H1 (cell line): ENCODE results near the gene DIAPH2. TPM values are rescaled to one million over a fixed set of nuclear protein-coding genes. Genes with fewer than 3 reads are reported as not detected.

ENCODE experiments used
- CTCF ChIA-PET: fragments of 300-600 bp; sonication (Branson Sonifier 250); formaldehyde crosslinking; loops from one replicate; lab custom pipeline; 2021; ENCODE audit not compliant: partially characterized antibody; lab: Charles Lee
- POLR2A ChIA-PET: fragments of 300-600 bp; sonication (Branson Sonifier 250); formaldehyde crosslinking; loops from one replicate; lab custom pipeline; 2021; ENCODE audit warnings: inconsistent platforms; ENCODE audit not compliant: partially characterized antibody; lab: Charles Lee
- DNase-seq, 2 experiments: peaks; one replicate each; pipeline versions ENCODE4 v3.0.0 to v3.0.0-alpha.2; 2010 to 2022; ENCODE audit warnings: low spot score in 2 of 2, low read depth in 1 of 2, mixed read lengths in 1 of 2
- FAIRE-seq: peaks from 2 replicates; lab custom pipeline; 2011; peaks lifted over from hg19 to GRCh38; lab: Jason Lieb, UNC
- H2AFZ ChIP-seq: 2 replicates; pipeline ENCODE4 v1.8.1; 2012; ENCODE audit warnings: low read length, inconsistent platforms
- H2AK5ac ChIP-seq: 2 replicates; pipeline ENCODE4 v1.6.1; 2013; ENCODE audit warnings: low read depth, low read length
- H2BK120ac ChIP-seq: replicated peaks from 2 replicates; pipeline ENCODE3; 2013; ENCODE audit warnings: low read depth, low read length, inconsistent platforms
- H2BK12ac ChIP-seq: 2 replicates; pipeline ENCODE4 v1.6.1; 2013; ENCODE audit warnings: low read depth, low read length
- H2BK15ac ChIP-seq: 2 replicates; pipeline ENCODE4 v1.6.1; 2013; ENCODE audit warnings: low read length
- H2BK20ac ChIP-seq: 2 replicates; pipeline ENCODE4 v1.6.1; 2013; ENCODE audit warnings: low read length
- H2BK5ac ChIP-seq: 2 replicates; pipeline ENCODE4 v1.6.1; 2013; ENCODE audit warnings: low read depth, low read length
- H3K14ac ChIP-seq: 2 replicates; pipeline ENCODE4 v1.6.1; 2013; ENCODE audit warnings: inconsistent platforms; ENCODE audit not compliant: insufficient read length
- H3K18ac ChIP-seq: 2 replicates; pipeline ENCODE4 v1.6.1; 2013; ENCODE audit warnings: low read length; ENCODE audit errors: extremely low read depth
- H3K23ac ChIP-seq: 2 replicates; pipeline ENCODE4 v1.6.1; 2013; ENCODE audit warnings: inconsistent platforms; ENCODE audit not compliant: insufficient read length
- H3K23me2 ChIP-seq: 2 replicates; pipeline ENCODE4 v1.6.1; 2013; ENCODE audit warnings: low read depth, low read length
- H3K27ac ChIP-seq: 2 replicates; pipeline ENCODE4 v1.6.1; 2011; ENCODE audit warnings: low read depth, low read length, inconsistent platforms
- H3K27me3 ChIP-seq, 4 experiments: replicated peaks in 1 of 4; 1 replicate in 1 of 4; 2 replicates in 3 of 4; pipeline versions ENCODE4 v1.6.1 to v1.8.1; 2011 to 2013; ENCODE audit warnings: low read length in 3 of 4, mild to moderate bottlenecking in 3 of 4, inconsistent platforms in 2 of 4, mixed read lengths in 2 of 4, moderate library complexity in 1 of 4; ENCODE audit not compliant: control insufficient read depth in 3 of 4, insufficient read depth in 3 of 4; ENCODE audit errors: extremely low read depth in 1 of 4
- H3K36me3 ChIP-seq, 4 experiments: 2 replicates each; pipeline versions ENCODE4 v1.6.1 to v1.8.1; 2011 to 2013; ENCODE audit warnings: mild to moderate bottlenecking in 4 of 4, low read length in 3 of 4, moderate library complexity in 2 of 4, control low read depth in 1 of 4, inconsistent platforms in 1 of 4; ENCODE audit not compliant: insufficient read depth in 4 of 4, control insufficient read depth in 2 of 4
- H3K4ac ChIP-seq: replicated peaks from 2 replicates; pipeline ENCODE3; 2013; ENCODE audit warnings: low read length, low read depth, mixed read lengths, inconsistent platforms; ENCODE audit not compliant: insufficient read length
- H3K4me1 ChIP-seq, 4 experiments: replicated peaks in 1 of 4; 1 replicate in 1 of 4; 2 replicates in 3 of 4; pipeline versions ENCODE4 v1.6.1 to v1.8.1; 2011 to 2013; ENCODE audit warnings: low read length in 3 of 4, inconsistent platforms in 2 of 4, mixed read lengths in 1 of 4; ENCODE audit not compliant: insufficient read depth in 4 of 4, control insufficient read depth in 3 of 4
- H3K4me2 ChIP-seq, 2 experiments: 2 replicates each; pipeline versions ENCODE4 v1.6.1 to v1.8.1; 2011 to 2013; ENCODE audit warnings: low read depth in 2 of 2, low read length in 2 of 2, control low read depth in 1 of 2, inconsistent platforms in 1 of 2, mild to moderate bottlenecking in 1 of 2; ENCODE audit not compliant: insufficient read depth in 1 of 2
- H3K4me3 ChIP-seq, 4 experiments: fragments of 200-600, 300-600 bp in 1 of 4; sonication (generic), shearing (Covaris generic), sonication (Bioruptor Twin) in 1 of 4; 2 replicates each; pipeline versions ENCODE4 v1.5.1 to v1.8.1; 2011 to 2016; ENCODE audit warnings: low read length in 4 of 4, low read depth in 3 of 4, control low read depth in 2 of 4, inconsistent platforms in 2 of 4, mild to moderate bottlenecking in 2 of 4, mixed read lengths in 1 of 4, moderate library complexity in 1 of 4; ENCODE audit not compliant: insufficient read depth in 2 of 4; ENCODE audit errors: extremely low read depth in 1 of 4
- H3K56ac ChIP-seq: replicated peaks from 2 replicates; pipeline ENCODE3; 2013; ENCODE audit warnings: low read depth, mild to moderate bottlenecking, mixed read lengths, low read length, inconsistent platforms; ENCODE audit not compliant: insufficient read length
- H3K79me1 ChIP-seq: 2 replicates; pipeline ENCODE4 v1.6.1; 2013; ENCODE audit warnings: low read depth, low read length, control low read depth
- H3K79me2 ChIP-seq, 2 experiments: 2 replicates each; pipeline versions ENCODE4 v1.6.1 to v1.8.1; 2012 to 2013; ENCODE audit warnings: low read length in 2 of 2, mild to moderate bottlenecking in 2 of 2, inconsistent platforms in 1 of 2; ENCODE audit not compliant: insufficient read depth in 2 of 2, control insufficient read depth in 1 of 2
- H3K9ac ChIP-seq, 4 experiments: replicated peaks in 1 of 4; 1 replicate in 1 of 4; 2 replicates in 3 of 4; pipeline versions ENCODE4 v1.6.1 to v1.8.1; 2011 to 2013; ENCODE audit warnings: low read depth in 3 of 4, low read length in 3 of 4, control low read depth in 2 of 4, mild to moderate bottlenecking in 2 of 4, moderate library complexity in 2 of 4, inconsistent platforms in 1 of 4; ENCODE audit errors: extremely low read depth in 1 of 4
- H3K9me3 ChIP-seq, 2 experiments: 2 replicates each; pipeline versions ENCODE4 v1.6.1 to v1.8.1; 2012 to 2013; ENCODE audit warnings: mild to moderate bottlenecking in 2 of 2, moderate library complexity in 2 of 2, control low read depth in 1 of 2, inconsistent platforms in 1 of 2, low read depth in 1 of 2, low read length in 1 of 2, mixed read lengths in 1 of 2; ENCODE audit not compliant: insufficient read depth in 2 of 2
- H4K20me1 ChIP-seq, 2 experiments: replicated peaks in 1 of 2; 2 replicates each; pipeline versions ENCODE3 to v1.8.1; 2011 to 2013; ENCODE audit warnings: inconsistent platforms in 2 of 2, low read length in 2 of 2, mild to moderate bottlenecking in 1 of 2; ENCODE audit not compliant: insufficient read depth in 2 of 2, control insufficient read depth in 1 of 2
- H4K5ac ChIP-seq: 2 replicates; pipeline ENCODE4 v1.6.1; 2013; ENCODE audit warnings: low read length, low read depth, mixed read lengths, inconsistent platforms; ENCODE audit not compliant: insufficient read length
- H4K8ac ChIP-seq: 2 replicates; pipeline ENCODE4 v1.8.0; 2013; ENCODE audit warnings: mild to moderate bottlenecking, moderate library complexity, low read length, inconsistent platforms; ENCODE audit not compliant: insufficient read depth; ENCODE audit errors: extremely low read depth
- H4K91ac ChIP-seq: replicated peaks from 2 replicates; pipeline ENCODE3; 2013; ENCODE audit warnings: low read length, mixed read lengths, inconsistent platforms; ENCODE audit not compliant: insufficient read length
- BCL11A ChIP-seq, 2 experiments: IDR thresholded peaks; one replicate each; pipeline ENCODE4 v1.6.1; 2011; ENCODE audit warnings: low read depth in 2 of 2, low read length in 2 of 2, mild to moderate bottlenecking in 2 of 2
- CBX5 ChIP-seq: fragments of 300-800, 300-1000 bp; sonication (generic); IDR thresholded peaks from 2 replicates; pipeline ENCODE4 v1.7.1; 2016; ENCODE audit warnings: antibody characterized with exemption, low read length, low read depth
- CHD1 ChIP-seq: IDR thresholded peaks from 2 replicates; pipeline ENCODE4 v1.6.1; 2012; ENCODE audit warnings: low read depth, low read length, improper control_type of control experiment
- CTBP2 ChIP-seq: IDR thresholded peaks from 2 replicates; pipeline ENCODE4 v1.7.0; 2011; ENCODE audit warnings: borderline replicate concordance, mild to moderate bottlenecking, moderate library complexity, mixed read lengths, low read length; ENCODE audit not compliant: insufficient read depth, insufficient read length
- KDM4A ChIP-seq: IDR thresholded peaks from one replicate; pipeline ENCODE4 v1.7.1; 2012; ENCODE audit warnings: low read depth, mild to moderate bottlenecking, moderate library complexity, low read length, inconsistent platforms; ENCODE audit not compliant: severe bottlenecking
- NANOG ChIP-seq: IDR thresholded peaks from 2 replicates; pipeline ENCODE4 v1.6.1; 2011; ENCODE audit warnings: low read length, low read depth, mild to moderate bottlenecking, inconsistent platforms; ENCODE audit not compliant: insufficient read depth, poor library complexity, severe bottlenecking
- POLR2A ChIP-seq, 2 experiments: IDR thresholded peaks; 1 replicate in 1 of 2; 2 replicates in 1 of 2; pipeline ENCODE4 v1.6.1; 2011; ENCODE audit warnings: low read depth in 2 of 2, low read length in 2 of 2, mild to moderate bottlenecking in 2 of 2; ENCODE audit errors: control extremely low read depth in 1 of 2
- SP1 ChIP-seq: IDR thresholded peaks from 2 replicates; pipeline ENCODE4 v1.6.1; 2011; ENCODE audit warnings: low read depth, low read length
- ZNF274 ChIP-seq: IDR thresholded peaks from 2 replicates; pipeline ENCODE4 v1.7.0; 2012; ENCODE audit warnings: low read length, borderline replicate concordance; ENCODE audit errors: extremely low read depth
- WGBS, 2 experiments: shearing (Covaris generic) in 1 of 2; methylation state at CpG; one replicate each; pipeline versions ENCODE4 v1.1.6 to v1.1.7; 2013 to 2015; ENCODE audit warnings: low lambda C conversion rate in 2 of 2, mixed read lengths in 2 of 2, inconsistent platforms in 1 of 2, low coverage in 1 of 2, missing lambda C conversion rate in 1 of 2; ENCODE audit not compliant: insufficient replicate concordance in 2 of 2, insufficient coverage in 1 of 2, insufficient read length in 1 of 2; ENCODE audit errors: extremely low coverage in 1 of 2, missing lambda C conversion rate in 1 of 2; 5-methylcytosine and 5-hydroxymethylcytosine counted together
- polyA plus RNA-seq, 7 experiments: library from polyadenylated mRNA; depleted of rRNA in 3 of 7; stranded (reverse) in 5 of 7; unstranded in 2 of 7; fragments of >200 nt in 5 of 7; fragments of 200-250 nt in 2 of 7; gene quantifications; 1 replicate in 5 of 7; 2 replicates in 1 of 7; 4 replicates in 1 of 7; pipeline versions ENCODE4 v1.2.1 to v1.2.3, GENCODE V29; 2011 to 2013; ENCODE audit warnings: missing spikeins in 2 of 7, mixed read lengths in 2 of 7
- total RNA-seq: library from RNA; stranded (reverse); fragmentation: NEBNext Ultra II Directional; extraction: Animal tissue kit (Norgen Biotek cat#: 25700); gene quantifications from 2 replicates; pipeline ENCODE4 v1.2.1, GENCODE V29; 2021
- TF ChIP-seq, protein P1 (sequence below), 3 experiments: IDR thresholded peaks; 1 replicate in 2 of 3; 2 replicates in 1 of 3; pipeline versions ENCODE4 v1.5.1 to v1.6.1; 2011; ENCODE audit warnings: low read length in 3 of 3, mild to moderate bottlenecking in 3 of 3, inconsistent platforms in 2 of 3, low read depth in 1 of 3, moderate library complexity in 1 of 3; ENCODE audit not compliant: insufficient read depth in 1 of 3; ENCODE audit errors: control extremely low read depth in 1 of 3

The DIAPH2 gene
- total and polyA plus RNA-seq, 2 of the 8 experiments (the other 6 are each of a cell fraction or from before 2014, with no cell fraction given) = 4.4 to 24.3 TPM

DNA sequence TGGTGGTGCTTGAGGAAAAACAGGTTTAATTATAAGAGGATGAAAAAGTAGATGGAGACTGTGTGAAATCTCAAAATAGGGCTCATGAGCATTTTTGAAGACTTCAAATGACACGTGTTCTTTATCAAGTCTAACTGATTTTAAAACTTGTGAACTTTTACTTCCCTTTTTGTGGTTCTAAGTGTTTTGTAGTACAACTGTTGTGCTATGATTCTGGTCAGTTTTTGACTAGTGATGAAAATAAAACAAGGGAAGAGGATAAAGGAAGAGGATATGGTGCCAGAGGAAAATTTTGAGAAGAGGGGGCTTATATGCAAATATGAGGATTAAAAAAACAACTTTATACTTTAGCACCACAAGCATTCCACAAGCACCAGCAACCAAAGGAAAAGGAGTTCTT lies 843.1 kb downstream of the DIAPH2 start:
- DNase-seq (no peak), FAIRE-seq (no peak)
- Histone ChIP-seq H3K4me2 (no peak overlapping the region), H2AFZ (no peak overlapping the region), H3K79me2 (no peaks in the 10 kb centered on the region), H2BK12ac (no peak overlapping the region), H3K9ac (no peak overlapping the region), H3K36me3 (no peaks in the 10 kb centered on the region; a peak in 1 of 8 replicates), H2BK15ac (no peak overlapping the region), H3K23ac (no peak overlapping the region), H3K56ac (no peak overlapping the region), H2BK20ac (no peak overlapping the region), H3K23me2 (no peaks in the 10 kb centered on the region; the same call in 1 of the 2 replicates), H2BK120ac (no peak overlapping the region), H3K4me1 (no peaks in the 10 kb centered on the region; a peak in 1 of 7 replicates), H4K8ac (no peak overlapping the region), H4K20me1 (no peaks in the 10 kb centered on the region), H3K14ac (no peak overlapping the region), H3K27me3 (no peaks in the 10 kb centered on the region), H3K27ac (no peak overlapping the region), H3K9me3 (peaks cover 2 to 3% of the 10 kb centered on the region in 2 experiments; a peak in 1 of 4 replicates), H3K4ac (no peak overlapping the region), H4K5ac (no peak overlapping the region), H2BK5ac (no peak overlapping the region), H2AK5ac (no peak overlapping the region), H3K79me1 (no peaks in the 10 kb centered on the region), H3K4me3 (no peak overlapping the region), H3K18ac (no peak overlapping the region), H4K91ac (no peak overlapping the region)
- CTCF ChIA-PET = no interaction called here
- WGBS, 2 experiments = 93% methylated on average over 1 of the region's 1 CpG; no CpG with 5 or more reads in 1 of the 2 experiments
- TF ChIP-seq NANOG (no peak), POLR2A (IDR thresholded peaks at IDR 0.05; ENCODE audit: control extremely low read depth in 1 of 2, low read depth in 2 of 2, low read length in 2 of 2) (no peak), ZNF274 (no peak), CHD1 (no peak), SP1 (no peak), CBX5 (no peak), BCL11A (IDR thresholded peaks at IDR 0.05; ENCODE audit: low read depth in 2 of 2, low read length in 2 of 2) (no peak), KDM4A (no peak), CTBP2 (no peak)
- TF ChIP-seq, protein P1, sequence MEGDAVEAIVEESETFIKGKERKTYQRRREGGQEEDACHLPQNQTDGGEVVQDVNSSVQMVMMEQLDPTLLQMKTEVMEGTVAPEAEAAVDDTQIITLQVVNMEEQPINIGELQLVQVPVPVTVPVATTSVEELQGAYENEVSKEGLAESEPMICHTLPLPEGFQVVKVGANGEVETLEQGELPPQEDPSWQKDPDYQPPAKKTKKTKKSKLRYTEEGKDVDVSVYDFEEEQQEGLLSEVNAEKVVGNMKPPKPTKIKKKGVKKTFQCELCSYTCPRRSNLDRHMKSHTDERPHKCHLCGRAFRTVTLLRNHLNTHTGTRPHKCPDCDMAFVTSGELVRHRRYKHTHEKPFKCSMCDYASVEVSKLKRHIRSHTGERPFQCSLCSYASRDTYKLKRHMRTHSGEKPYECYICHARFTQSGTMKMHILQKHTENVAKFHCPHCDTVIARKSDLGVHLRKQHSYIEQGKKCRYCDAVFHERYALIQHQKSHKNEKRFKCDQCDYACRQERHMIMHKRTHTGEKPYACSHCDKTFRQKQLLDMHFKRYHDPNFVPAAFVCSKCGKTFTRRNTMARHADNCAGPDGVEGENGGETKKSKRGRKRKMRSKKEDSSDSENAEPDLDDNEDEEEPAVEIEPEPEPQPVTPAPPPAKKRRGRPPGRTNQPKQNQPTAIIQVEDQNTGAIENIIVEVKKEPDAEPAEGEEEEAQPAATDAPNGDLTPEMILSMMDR (IDR thresholded peaks at IDR 0.05; ENCODE audit: control extremely low read depth in 1 of 3, insufficient read depth in 1 of 3, low read depth in 1 of 3, low read length in 3 of 3) = no peak
- POLR2A ChIA-PET = no interaction called here
